ENCODE data around the gene VDAC2. TPM values are rescaled to one million over a fixed set of nuclear protein-coding genes. Genes with fewer than 3 reads are reported as not detected.

The VDAC2 gene
- total RNA-seq, 4 donors from 2014 or later = 219 to 319 (median 285) TPM

GRCh38 chr10:75170215-75170614 is 40.4 kb upstream of the VDAC2 start:
- WGBS, 2 donors = 71 to 75% methylated on average over 1 of the region's 1 CpG
- no peak overlapping the region for H3K4me3 ChIP-seq
- intact Hi-C loops (cut with DNase I) = no loop called here
- no peak for DNase-seq
- H3K36me3 ChIP-seq = peaks cover 4 to 93% (median 6%) of the 10 kb centered on the region in 3 donors
- no peaks in the 10 kb centered on the region for H3K27me3 ChIP-seq
- no peak overlapping the region for H3K27ac ChIP-seq
- no peaks in the 10 kb centered on the region for H3K9me3 ChIP-seq
- H3K4me1 ChIP-seq = peaks cover 0 to 7% (median 5%) of the 10 kb centered on the region in 3 donors
- TF ChIP-seq POLR2A (IDR thresholded peaks at IDR 0.05) (no peak), CTCF (IDR thresholded peaks at IDR 0.05) (no peak)

- H3K36me3 ChIP-seq = peaks cover 4 to 82% (median 8%) of the 10 kb centered on the region in 3 donors
- no peak overlapping the region for H3K4me3 ChIP-seq
- TF ChIP-seq POLR2A (IDR thresholded peaks at IDR 0.05) (no peak), CTCF (IDR thresholded peaks at IDR 0.05) (no peak)
- peak overlapping the region in 2 of 4 donors; percentile 4 to 25 for H3K27ac ChIP-seq
- WGBS, 2 donors = 83 to 91% methylated on average over 2 of the region's 2 CpGs
- DNase-seq = no peak
- H3K27me3 ChIP-seq = no peaks in the 10 kb centered on the region
- intact Hi-C loops (cut with DNase I) = no loop called here
- H3K9me3 ChIP-seq = no peaks in the 10 kb centered on the region
- H3K4me1 ChIP-seq = peaks cover 0 to 4% (median 0%) of the 10 kb centered on the region in 3 donors
These were observed 35.5 kb upstream of the VDAC2 start for GRCh38 chr10:75175046-75175445.

- peaks cover 4 to 79% (median 8%) of the 10 kb centered on the region in 3 donors for H3K36me3 ChIP-seq
- no peaks in the 10 kb centered on the region for H3K27me3 ChIP-seq
- no peaks in the 10 kb centered on the region for H3K9me3 ChIP-seq
- no peak for DNase-seq
- peaks cover 0 to 14% (median 3%) of the 10 kb centered on the region in 3 donors for H3K4me1 ChIP-seq
- H3K27ac ChIP-seq = no peak overlapping the region
- intact Hi-C loops (cut with DNase I) = no loop called here
- TF ChIP-seq CTCF (IDR thresholded peaks at IDR 0.05) = no peak
- H3K4me3 ChIP-seq = no peak overlapping the region
- 81 to 94% methylated on average over 6 of the region's 6 CpGs for WGBS, 2 donors
These were observed 34.5 kb upstream of the VDAC2 start for GRCh38 chr10:75176046-75176445.

GRCh38 chr10:75176736-75177135 is 33.9 kb upstream of the VDAC2 start:
- intact Hi-C loops (cut with DNase I) = no loop called here
- no peak for DNase-seq

GRCh38 chr10:75179657-75180177 is 30.9 kb upstream of the VDAC2 start:
- Histone ChIP-seq H3K27me3 (no peaks in the 10 kb centered on the region), H3K9me3 (no peaks in the 10 kb centered on the region), H3K36me3 (peaks cover 0 to 58% (median 8%) of the 10 kb centered on the region in 3 donors), H3K4me3 (no peak overlapping the region), H3K4me1 (peaks cover 0 to 21% (median 6%) of the 10 kb centered on the region in 3 donors), H3K27ac (no peak overlapping the region)
- no peak for DNase-seq
- TF ChIP-seq CTCF (IDR thresholded peaks at IDR 0.05) = no peak
- TF ChIP-seq POLR2A (IDR thresholded peaks at IDR 0.05) = no peak
- 100% methylated on average over 1 of the region's 1 CpG for WGBS, 2 donors
- intact Hi-C loops (cut with DNase I) = loop anchor here (10.0 kb wide), 1 partner anchor 45 kb away; no protein-coding TSS in a partner anchor

More at GRCh38 chr10:75176736-75177135, 33.9 kb upstream of the VDAC2 start:
- Histone ChIP-seq H3K4me3 (no peak overlapping the region), H3K27ac (no peak overlapping the region), H3K36me3 (peaks cover 4 to 72% (median 8%) of the 10 kb centered on the region in 3 donors), H3K9me3 (no peaks in the 10 kb centered on the region), H3K4me1 (peaks cover 0 to 19% (median 6%) of the 10 kb centered on the region in 3 donors), H3K27me3 (no peaks in the 10 kb centered on the region)
- 96 to 100% methylated on average over 1 of the region's 1 CpG for WGBS, 2 donors
- no peak for TF ChIP-seq CTCF (IDR thresholded peaks at IDR 0.05)
- TF ChIP-seq POLR2A (IDR thresholded peaks at IDR 0.05) = no peak

Measured in esophagus squamous epithelium (tissue), 5 donors.